Fibroblast of skin of scalp (primary cell): ENCODE data around the gene KLK10.

Experiments
- DNase-seq: peaks from one replicate; pipeline ENCODE4 v3.0.0-alpha.2; 2013

Gene KLK10

DNA sequence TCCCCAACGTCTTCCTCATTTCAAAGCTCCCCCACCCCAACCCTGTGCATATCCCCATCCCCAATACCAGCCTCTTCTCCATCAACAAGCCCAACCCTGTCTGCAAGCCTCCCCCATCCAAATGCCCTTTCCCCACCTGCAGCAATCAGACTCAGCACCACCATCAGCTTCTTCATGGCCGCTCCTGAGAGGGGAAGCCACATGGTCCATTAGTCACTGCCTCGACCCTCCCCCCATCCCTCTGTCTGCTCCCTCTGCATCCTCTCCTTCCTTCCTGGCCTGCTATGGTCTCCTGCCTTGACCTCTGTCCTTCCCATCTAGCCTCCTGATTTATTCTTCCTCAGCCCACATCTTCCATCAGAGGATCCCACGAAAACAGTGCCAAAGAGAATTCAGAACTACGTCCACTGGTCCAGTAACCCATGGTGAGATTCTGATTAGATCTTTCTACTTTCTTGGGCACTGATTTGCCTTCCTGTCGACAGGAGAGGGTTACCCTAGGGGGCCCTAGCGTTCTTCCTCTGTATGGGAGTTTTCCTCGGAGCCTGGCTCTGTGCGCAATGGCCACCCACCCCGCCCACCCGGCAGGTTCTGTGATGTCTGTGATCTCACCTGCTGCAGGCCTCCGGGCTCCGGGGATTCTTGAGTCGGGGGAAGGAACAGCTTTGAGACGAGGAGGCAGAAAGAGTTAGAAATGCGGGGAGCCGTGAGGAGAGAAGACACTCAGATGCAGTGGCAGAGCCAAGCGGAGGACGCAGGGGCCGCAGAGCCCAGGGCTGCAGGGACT, 51.4 kb downstream of the KLK10 start:
- no peak for DNase-seq

DNA sequence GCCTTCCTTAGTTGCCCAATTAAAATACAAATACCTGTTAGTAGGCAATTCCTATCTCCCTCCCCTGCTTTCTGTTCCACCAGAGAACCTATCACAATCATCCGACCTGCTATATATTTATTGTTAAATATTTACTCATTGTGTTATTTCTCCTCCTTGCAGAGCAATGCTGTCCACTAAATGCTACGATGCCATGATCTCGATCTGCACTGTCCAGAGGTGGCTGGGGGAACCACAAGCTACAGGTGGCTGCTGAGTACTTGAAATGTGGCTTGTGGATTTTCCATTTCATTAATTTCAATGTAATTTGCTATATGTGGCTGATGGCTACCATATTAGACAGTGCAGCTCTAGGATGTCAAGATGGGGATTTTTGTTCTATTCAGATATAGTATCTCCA, 55.2 kb downstream of the KLK10 start:
- DNase-seq = no peak

DNA sequence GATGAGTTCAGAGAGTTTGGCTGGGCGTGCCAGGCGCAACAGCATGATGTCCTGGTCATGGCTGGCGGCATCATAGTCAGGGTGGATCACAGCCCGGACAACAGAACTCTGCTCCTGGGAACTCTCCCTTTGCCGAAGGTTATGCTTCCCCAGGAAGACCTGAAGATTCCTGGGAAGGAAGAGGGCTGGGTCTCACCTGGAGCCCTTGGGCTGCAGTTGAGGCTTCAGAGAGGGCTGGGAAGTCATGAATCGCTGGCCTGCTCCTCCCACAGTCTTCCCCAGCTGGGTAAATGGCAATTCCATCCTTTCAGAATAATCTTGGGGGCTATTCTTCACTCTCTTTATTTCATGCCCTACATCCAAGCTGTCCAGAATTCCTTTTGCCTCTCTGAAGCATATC, 56.1 kb downstream of the KLK10 start:
- DNase-seq = no peak
